Upper lobe of left lung (tissue), 6 donors: ENCODE measurements around the gene TNNT3. TPM values are rescaled to one million over a fixed set of nuclear protein-coding genes. Genes with fewer than 3 reads are reported as not detected.

ENCODE experiments used
- ATAC-seq, 2 donors: fragments of 200-7000 bp; cut with Tn5 transposase; one replicate each; pipeline ENCODE4 v1.9.1; 2022; ENCODE audit warnings: mild to moderate bottlenecking in 2 of 2, moderate library complexity in 2 of 2; ENCODE audit not compliant: low FRiP score in 2 of 2
- DNase-seq, 2 donors: peaks; one replicate each; pipeline ENCODE4 v3.0.0-alpha.2; 2019 to 2020
- H3K27ac ChIP-seq, 4 donors: fragments of 200-600 bp; sonication (generic); one replicate each; pipeline ENCODE4 v1.5.1; 2016 to 2019
- H3K27me3 ChIP-seq, 4 donors: fragments of 200-600 bp; sonication (generic); one replicate each; pipeline ENCODE4 v1.5.1; 2017 to 2019
- H3K36me3 ChIP-seq, 4 donors: fragments of 200-600 bp; sonication (generic); one replicate each; pipeline ENCODE4 v1.5.1; 2016 to 2019
- H3K4me1 ChIP-seq, 4 donors: fragments of 200-600 bp; sonication (generic); one replicate each; pipeline ENCODE4 v1.5.1; 2018 to 2019
- H3K4me3 ChIP-seq, 4 donors: fragments of 200-600 bp; sonication (generic); one replicate each; pipeline ENCODE4 v1.5.1; 2017 to 2019; ENCODE audit warnings: mild to moderate bottlenecking in 2 of 4, moderate library complexity in 1 of 4
- H3K9me3 ChIP-seq, 4 donors: fragments of 200-600 bp; sonication (generic); one replicate each; pipeline ENCODE4 v1.5.1; 2018 to 2019
- EP300 ChIP-seq, 4 donors: sonication (generic); formaldehyde crosslinking; IDR thresholded peaks; one replicate each; pipeline ENCODE4 v1.5.1; 2017; ENCODE audit warnings: antibody characterized with exemption in 4 of 4, control low read depth in 2 of 4
- POLR2A ChIP-seq, 4 donors: fragments of 450-650 bp; IDR thresholded peaks; one replicate each; pipeline ENCODE4 v1.5.1; 2016 to 2017; ENCODE audit warnings: antibody characterized with exemption in 4 of 4, mild to moderate bottlenecking in 2 of 4
- POLR2AphosphoS5 ChIP-seq, 2 donors: sonication (generic); formaldehyde crosslinking; IDR thresholded peaks; one replicate each; pipeline ENCODE4 v1.5.1; 2017; ENCODE audit warnings: antibody characterized with exemption in 2 of 2
- WGBS, 2 donors: methylation state at CpG; one replicate each; pipeline ENCODE4 v1.1.5; 2017 to 2018; 5-methylcytosine and 5-hydroxymethylcytosine counted together
- total RNA-seq, 6 donors: library from RNA; depleted of rRNA in 4 of 6; stranded (reverse); fragments of >200 nt in 4 of 6; gene quantifications; one replicate each; pipeline versions ENCODE4 v1.1.0 to v1.2.1, GENCODE V29; 2016 to 2021
- TF ChIP-seq, protein P1 (sequence below), 6 experiments: fragments of 450-650 bp in 4 of 6; fragments of 200-600 bp in 2 of 6; sonication (generic) in 2 of 6; IDR thresholded peaks; one replicate each; pipeline ENCODE4 v1.5.1; 2016 to 2019; ENCODE audit warnings: antibody characterized with exemption in 6 of 6
- donor health status: DM: no; HTN: no; CAD: no; lungs with moderate emphysema.
- donor health status: DM: no; HTN: yes; CAD: no; lungs with severe emphysema.

TNNT3 gene
- total RNA-seq, 6 donors from 2014 or later = 1.1 to 13.1 (median 2.4) TPM; not detected in 1

DNA sequence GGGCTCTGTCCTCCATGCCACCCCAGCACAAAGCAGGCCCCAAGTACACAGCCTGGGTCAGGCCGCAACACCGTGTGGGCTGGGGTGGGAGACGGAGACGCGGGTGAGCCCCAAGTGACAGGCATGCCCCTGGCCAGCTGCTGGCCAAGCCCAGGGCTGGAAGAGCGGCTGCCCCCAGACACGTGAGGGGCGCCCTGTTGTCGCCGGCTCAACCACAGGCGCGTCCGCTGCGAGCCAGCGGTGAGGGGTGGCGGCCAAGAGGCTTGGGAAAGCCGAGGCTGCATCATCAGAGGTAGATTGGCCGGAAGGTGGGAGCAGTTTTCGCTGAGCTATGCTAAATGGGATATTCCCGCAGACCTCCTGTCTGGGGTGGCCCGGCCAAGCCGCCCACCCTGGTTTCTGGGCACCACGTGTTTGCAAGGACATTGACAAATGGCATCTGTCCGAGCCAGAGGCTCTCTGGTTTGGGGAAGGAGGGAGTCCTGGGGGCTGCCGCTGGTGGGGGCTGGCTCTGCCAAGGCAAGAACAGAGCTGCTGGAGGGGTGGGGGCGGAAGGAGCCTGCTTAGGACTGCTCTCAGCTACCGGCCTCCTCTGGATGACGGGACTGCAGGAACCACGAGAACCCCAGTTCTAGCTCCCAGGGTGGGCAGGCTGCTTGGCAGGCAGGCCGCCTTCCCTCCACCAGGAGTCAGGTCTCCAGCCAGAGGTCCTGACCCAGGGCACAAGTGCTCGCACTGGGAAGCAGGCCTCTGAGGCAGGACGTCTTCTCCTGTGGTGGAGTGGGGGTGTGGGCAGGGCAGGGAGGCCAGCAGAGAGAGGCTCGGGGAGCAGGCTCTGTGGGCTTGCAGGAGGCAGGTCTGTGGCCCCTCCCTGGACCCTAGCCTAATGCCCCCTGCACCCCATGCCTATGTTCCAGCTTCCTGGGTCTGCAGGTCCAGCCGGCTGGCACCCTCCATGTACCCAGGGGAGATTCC lies 28.4 kb upstream of the TNNT3 start:
- Histone ChIP-seq H3K36me3 (no peaks in the 10 kb centered on the region), H3K27ac (no peak overlapping the region), H3K9me3 (no peaks in the 10 kb centered on the region), H3K4me3 (no peak overlapping the region), H3K4me1 (peaks cover 0 to 4% (median 0%) of the 10 kb centered on the region in 4 donors), H3K27me3 (no peaks in the 10 kb centered on the region)
- 68 to 79% methylated on average over 22 to 33 of the region's 34 CpGs for WGBS, 2 donors
- no peak for TF ChIP-seq POLR2AphosphoS5 (IDR thresholded peaks at IDR 0.05)
- TF ChIP-seq POLR2A (IDR thresholded peaks at IDR 0.05) = no peak
- TF ChIP-seq, protein P1, sequence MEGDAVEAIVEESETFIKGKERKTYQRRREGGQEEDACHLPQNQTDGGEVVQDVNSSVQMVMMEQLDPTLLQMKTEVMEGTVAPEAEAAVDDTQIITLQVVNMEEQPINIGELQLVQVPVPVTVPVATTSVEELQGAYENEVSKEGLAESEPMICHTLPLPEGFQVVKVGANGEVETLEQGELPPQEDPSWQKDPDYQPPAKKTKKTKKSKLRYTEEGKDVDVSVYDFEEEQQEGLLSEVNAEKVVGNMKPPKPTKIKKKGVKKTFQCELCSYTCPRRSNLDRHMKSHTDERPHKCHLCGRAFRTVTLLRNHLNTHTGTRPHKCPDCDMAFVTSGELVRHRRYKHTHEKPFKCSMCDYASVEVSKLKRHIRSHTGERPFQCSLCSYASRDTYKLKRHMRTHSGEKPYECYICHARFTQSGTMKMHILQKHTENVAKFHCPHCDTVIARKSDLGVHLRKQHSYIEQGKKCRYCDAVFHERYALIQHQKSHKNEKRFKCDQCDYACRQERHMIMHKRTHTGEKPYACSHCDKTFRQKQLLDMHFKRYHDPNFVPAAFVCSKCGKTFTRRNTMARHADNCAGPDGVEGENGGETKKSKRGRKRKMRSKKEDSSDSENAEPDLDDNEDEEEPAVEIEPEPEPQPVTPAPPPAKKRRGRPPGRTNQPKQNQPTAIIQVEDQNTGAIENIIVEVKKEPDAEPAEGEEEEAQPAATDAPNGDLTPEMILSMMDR (IDR thresholded peaks at IDR 0.05) = no peak
- TF ChIP-seq EP300 (IDR thresholded peaks at IDR 0.05) = no peak
- DNase-seq (peak in 1 of 2 donors; percentile 71), ATAC-seq (peak in 1 of 2 donors; percentile 22)

DNA sequence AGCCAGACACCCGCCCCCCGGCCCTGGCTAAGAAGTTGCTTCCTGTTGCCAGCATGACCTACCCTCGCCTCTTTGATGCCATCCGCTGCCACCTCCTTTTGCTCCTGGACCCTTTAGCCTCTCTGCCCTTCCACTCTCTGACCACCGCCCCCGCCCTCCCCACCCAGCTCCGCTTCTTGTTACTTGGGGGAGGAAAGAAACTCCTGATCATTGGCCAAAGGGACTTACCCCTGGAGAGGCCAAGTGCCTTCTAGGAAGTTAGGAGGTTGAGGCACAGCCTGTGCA lies 27.7 kb upstream of the TNNT3 start, which contains the start of gene PRR33:
Gene PRR33, minus strand, starts transcription at position 65 of the 285 bp plus-strand sequence. CDS start 1,311 bp downstream, outside the sequence.
- no peak for TF ChIP-seq POLR2A (IDR thresholded peaks at IDR 0.05)
- Histone ChIP-seq H3K36me3 (no peaks in the 10 kb centered on the region), H3K27ac (no peak within 1 kb of the TSS), H3K4me1 (peaks cover 0 to 4% (median 0%) of the 10 kb centered on the region in 4 donors), H3K9me3 (no peaks in the 10 kb centered on the region), H3K4me3 (no peak within 1 kb of the TSS), H3K27me3 (no peaks in the 10 kb centered on the region)
- DNase-seq = no peak
- WGBS, 2 donors = 81 to 84% methylated on average over 4 to 7 of the region's 7 CpGs
- ATAC-seq = no peak

DNA sequence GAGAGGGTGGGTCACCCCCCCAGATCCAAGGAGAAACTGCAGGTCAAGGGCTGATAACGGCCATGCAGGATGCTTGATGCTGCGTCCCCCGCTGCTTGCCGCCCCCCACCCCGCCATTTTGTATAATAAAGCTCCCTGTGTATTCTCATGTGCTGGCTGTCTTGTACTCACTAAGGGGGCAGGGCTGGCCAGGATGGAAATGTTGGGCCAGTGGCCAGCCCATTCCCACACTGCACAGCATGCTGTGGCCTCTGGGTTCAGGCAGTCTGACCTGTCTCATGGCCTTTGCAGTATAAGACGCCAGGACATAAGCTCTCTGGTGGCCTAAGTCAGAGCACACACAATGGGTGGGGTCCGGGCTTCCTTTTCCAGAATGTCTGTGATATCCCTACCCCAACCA lies 27.4 kb upstream of the TNNT3 start:
- peaks cover 0 to 4% (median 0%) of the 10 kb centered on the region in 4 donors for H3K4me1 ChIP-seq
- ATAC-seq = no peak
- H3K27me3 ChIP-seq = no peaks in the 10 kb centered on the region
- H3K9me3 ChIP-seq = no peaks in the 10 kb centered on the region
- 82% methylated on average over 2 to 7 of the region's 7 CpGs for WGBS, 2 donors
- H3K36me3 ChIP-seq = no peaks in the 10 kb centered on the region
- H3K27ac ChIP-seq = no peak overlapping the region
- no peak for DNase-seq
- H3K4me3 ChIP-seq = no peak overlapping the region
- TF ChIP-seq POLR2A (IDR thresholded peaks at IDR 0.05) (no peak), POLR2AphosphoS5 (IDR thresholded peaks at IDR 0.05) (no peak), EP300 (IDR thresholded peaks at IDR 0.05) (no peak)
- TF ChIP-seq, protein P1 (IDR thresholded peaks at IDR 0.05) = no peak

DNA sequence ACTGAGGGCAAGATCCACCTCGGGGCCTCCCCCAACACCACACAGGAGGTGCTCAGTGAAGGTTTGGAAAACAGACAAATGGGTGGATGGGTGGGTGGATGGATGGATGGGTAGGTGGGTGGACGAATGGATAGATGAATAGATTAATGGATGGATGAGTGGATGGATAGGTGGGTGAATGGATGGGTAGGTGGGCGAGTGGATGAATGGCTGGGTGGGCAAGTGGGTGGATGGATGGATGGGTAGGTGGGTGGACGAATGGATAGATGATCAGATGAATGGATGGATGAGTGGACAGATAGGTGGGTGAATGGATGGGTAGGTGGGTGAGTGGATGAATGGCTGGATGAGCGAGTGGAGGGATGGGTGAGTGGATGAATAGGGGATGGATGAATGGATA lies 26.9 kb upstream of the TNNT3 start:
- Histone ChIP-seq H3K4me3 (no peak overlapping the region), H3K36me3 (no peaks in the 10 kb centered on the region), H3K27ac (no peak overlapping the region), H3K4me1 (peaks cover 0 to 4% (median 0%) of the 10 kb centered on the region in 4 donors), H3K9me3 (no peaks in the 10 kb centered on the region), H3K27me3 (no peaks in the 10 kb centered on the region)
- no peak for DNase-seq
- ATAC-seq = no peak
- WGBS, 2 donors = 67 to 90% methylated on average over 5 of the region's 5 CpGs
- TF ChIP-seq, protein P1 (IDR thresholded peaks at IDR 0.05) = no peak
- no peak for TF ChIP-seq EP300 (IDR thresholded peaks at IDR 0.05)
- TF ChIP-seq POLR2A (IDR thresholded peaks at IDR 0.05) = no peak
- no peak for TF ChIP-seq POLR2AphosphoS5 (IDR thresholded peaks at IDR 0.05)

DNA sequence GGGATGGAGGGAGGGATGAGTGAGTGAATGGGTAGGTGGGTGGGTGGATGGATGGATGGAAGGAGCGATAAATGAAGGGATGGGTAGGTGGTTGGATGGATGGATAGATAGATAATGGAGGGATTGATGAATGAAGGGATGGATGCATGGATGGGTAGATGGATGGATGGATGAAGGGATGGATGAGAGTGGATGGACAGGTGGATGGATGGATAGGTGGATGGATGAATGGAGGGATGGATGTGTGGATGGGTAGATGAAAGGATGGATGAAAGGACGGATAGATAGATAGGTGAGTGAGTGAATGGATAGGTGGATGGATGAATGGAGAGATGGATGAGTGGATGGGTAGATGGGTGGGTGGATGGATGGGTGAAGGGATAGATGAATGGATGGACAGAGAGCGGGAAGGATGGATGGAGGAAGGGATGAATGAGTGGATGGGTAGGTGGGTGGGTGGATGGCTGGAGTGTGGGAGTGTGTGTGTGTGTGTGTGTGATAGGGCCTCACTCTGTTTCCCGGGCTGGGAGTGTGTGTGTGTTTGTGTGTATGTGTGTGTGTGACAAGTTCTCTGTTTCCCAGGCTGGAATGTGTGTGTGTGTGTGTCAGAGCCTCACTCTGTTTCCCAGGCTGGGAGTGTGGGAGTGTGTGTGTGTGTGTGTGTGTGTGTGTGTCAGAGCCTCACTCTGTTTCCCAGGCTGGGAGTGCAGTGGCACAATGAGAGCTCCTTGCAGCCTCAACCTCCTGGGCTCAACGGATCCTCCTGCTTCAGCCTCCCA lies 25.7 kb upstream of the TNNT3 start:
- 85 to 96% methylated on average over 3 to 4 of the region's 5 CpGs for WGBS, 2 donors
- ATAC-seq (no peak), DNase-seq (no peak)
- H3K4me1 ChIP-seq = peaks cover 0 to 3% (median 0%) of the 10 kb centered on the region in 4 donors
- no peaks in the 10 kb centered on the region for H3K36me3 ChIP-seq
- H3K27me3 ChIP-seq = no peaks in the 10 kb centered on the region
- TF ChIP-seq, protein P1 (IDR thresholded peaks at IDR 0.05) = no peak
- TF ChIP-seq POLR2AphosphoS5 (IDR thresholded peaks at IDR 0.05) (no peak), EP300 (IDR thresholded peaks at IDR 0.05) (no peak), POLR2A (IDR thresholded peaks at IDR 0.05) (no peak)
- no peaks in the 10 kb centered on the region for H3K9me3 ChIP-seq
- no peak overlapping the region for H3K4me3 ChIP-seq
- no peak overlapping the region for H3K27ac ChIP-seq
